Vagina (tissue), 2 donors: ENCODE results near the gene ZP2. TPM values are rescaled to one million over a fixed set of nuclear protein-coding genes. Genes with fewer than 3 reads are reported as not detected.
"Not testable (repeated sequence)": the region's sequence is repeated elsewhere in the genome, so short reads cannot be mapped to it uniquely, and the experiment has no call there.

Source experiments
- DNase-seq, 2 donors: peaks; one replicate each; pipeline ENCODE4 v3.0.0-alpha.2; 2017; ENCODE audit errors: extremely low spot score in 2 of 2
- H3K27ac ChIP-seq: fragments of 200-600 bp; sonication (generic); one replicate; pipeline ENCODE4 v1.5.1; 2019
- H3K27me3 ChIP-seq: fragments of 200-600 bp; sonication (generic); one replicate; pipeline ENCODE4 v1.5.1; 2019
- H3K36me3 ChIP-seq, 2 donors: fragments of 200-600 bp; sonication (generic); one replicate each; pipeline ENCODE4 v1.5.1; 2017 to 2019
- H3K4me1 ChIP-seq: fragments of 200-600 bp; sonication (generic); one replicate; pipeline ENCODE4 v1.5.1; 2019
- H3K4me3 ChIP-seq, 2 donors: fragments of 200-600 bp; sonication (generic); 1 replicate in 1 of 2; 2 replicates in 1 of 2; pipeline ENCODE4 v1.5.1; 2016 to 2019
- H3K9me3 ChIP-seq: fragments of 200-600 bp; sonication (generic); one replicate; pipeline ENCODE4 v1.5.1; 2019
- CTCF ChIP-seq, 3 experiments: fragments of 450-650 bp in 2 of 3; fragments of 200-600 bp in 1 of 3; sonication (generic) in 1 of 3; IDR thresholded peaks; one replicate each; pipeline ENCODE4 v1.5.1; 2017 to 2019; ENCODE audit warnings: antibody characterized with exemption in 3 of 3, mild to moderate bottlenecking in 2 of 3, moderate library complexity in 2 of 3
- POLR2A ChIP-seq, 2 donors: fragments of 450-650 bp; IDR thresholded peaks; one replicate each; pipeline ENCODE4 v1.6.1; 2017; ENCODE audit warnings: antibody characterized with exemption in 2 of 2, mild to moderate bottlenecking in 2 of 2, moderate library complexity in 2 of 2
- POLR2AphosphoS5 ChIP-seq, 2 donors: sonication (generic); formaldehyde crosslinking; IDR thresholded peaks; one replicate each; pipeline ENCODE4 v1.9.0; 2017; ENCODE audit warnings: antibody characterized with exemption in 2 of 2, mild to moderate bottlenecking in 2 of 2, low read depth in 1 of 2; ENCODE audit not compliant: insufficient read depth in 1 of 2
- intact Hi-C: fragments of 100-400 bp; cut with DNase I; formaldehyde crosslinking; loops from one replicate; pipeline ENCODE4 v1.15.1; 2023
- total RNA-seq: library from RNA; depleted of rRNA; stranded (reverse); fragments of >200 nt; gene quantifications from one replicate; pipeline ENCODE4 v1.2.3, GENCODE V29; 2016

Gene ZP2
- total RNA-seq, 1 donor from 2014 or later: not detected

DNA sequence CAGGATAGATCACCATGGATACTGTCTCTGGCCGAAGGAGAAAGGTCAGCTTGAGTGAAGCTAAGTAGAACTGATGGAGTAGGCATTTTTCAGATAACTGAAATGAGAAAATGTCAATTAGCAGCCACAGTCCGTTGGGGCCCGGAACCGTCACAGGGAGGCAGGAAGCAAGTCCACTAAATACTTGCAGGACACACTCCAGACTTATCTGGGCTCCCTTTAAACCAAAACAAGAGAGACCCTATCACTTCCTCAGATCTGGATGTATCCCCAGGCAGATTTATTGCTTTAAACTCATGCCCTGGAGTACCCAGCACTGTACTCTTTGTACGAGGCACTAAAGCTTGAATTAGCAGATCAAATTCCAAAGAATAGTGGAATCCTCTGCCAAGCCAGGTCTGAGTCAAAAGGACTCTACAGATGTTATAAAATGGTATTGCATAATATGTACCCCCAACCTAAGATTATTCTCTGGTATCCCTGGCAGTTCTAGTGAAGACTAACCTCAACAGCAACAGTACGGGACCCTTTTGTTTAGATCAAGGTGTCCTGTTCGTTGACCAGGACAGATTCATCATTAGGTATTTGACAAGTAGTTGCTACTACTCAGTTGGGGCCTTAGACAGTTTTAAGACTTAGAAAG, 8.1 kb downstream of the ZP2 start:
- H3K9me3 ChIP-seq: no peaks in the 10 kb centered on the region
- no peaks in the 10 kb centered on the region for H3K27me3 ChIP-seq
- intact Hi-C loops: no loop called here
- TF ChIP-seq POLR2AphosphoS5 (IDR thresholded peaks at IDR 0.05; ENCODE audit: insufficient read depth in 1 of 2, low read depth in 1 of 2) (no peak), POLR2A (IDR thresholded peaks at IDR 0.05) (no peak), CTCF (IDR thresholded peaks at IDR 0.05) (no peak)
- H3K36me3 ChIP-seq: no peaks in the 10 kb centered on the region
- DNase-seq: no peak
- no peak overlapping the region for H3K4me3 ChIP-seq
- no peaks in the 10 kb centered on the region for H3K4me1 ChIP-seq
- H3K27ac ChIP-seq: no peak overlapping the region

GRCh38 chr16:21199607-21200218, 11.7 kb downstream of the ZP2 start:
- no peaks in the 10 kb centered on the region for H3K4me1 ChIP-seq
- no peaks in the 10 kb centered on the region for H3K27me3 ChIP-seq
- intact Hi-C loops: no loop called here
- H3K4me3 ChIP-seq: no peak overlapping the region
- no peak overlapping the region for H3K27ac ChIP-seq
- H3K9me3 ChIP-seq: no peaks in the 10 kb centered on the region
- TF ChIP-seq CTCF (IDR thresholded peaks at IDR 0.05): no peak
- no peak for TF ChIP-seq POLR2A (IDR thresholded peaks at IDR 0.05)
- TF ChIP-seq POLR2AphosphoS5 (IDR thresholded peaks at IDR 0.05; ENCODE audit: insufficient read depth in 1 of 2, low read depth in 1 of 2): no peak
- H3K36me3 ChIP-seq: no peaks in the 10 kb centered on the region
- DNase-seq: no peak

DNA sequence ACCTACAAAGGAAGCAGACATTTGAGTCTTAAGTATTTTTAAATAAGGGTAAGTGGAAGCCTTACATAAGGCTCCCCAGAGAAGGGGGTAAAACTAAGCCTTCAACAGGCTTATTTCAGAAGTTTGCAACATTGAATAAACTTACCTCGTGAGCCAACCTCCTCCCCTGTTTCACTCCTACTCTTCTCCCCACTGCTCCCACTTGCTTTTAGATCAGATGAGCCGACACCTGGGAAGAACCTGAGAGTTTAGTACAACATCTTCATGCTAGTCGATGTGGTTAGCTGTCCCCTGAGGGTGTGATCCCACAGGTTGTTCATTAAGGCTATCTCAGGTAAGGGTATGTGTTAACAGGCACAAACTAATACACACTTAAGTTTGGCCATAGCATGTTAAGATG, 13.8 kb downstream of the ZP2 start:
- Histone ChIP-seq H3K4me1 (no peaks in the 10 kb centered on the region), H3K36me3 (no peaks in the 10 kb centered on the region), H3K9me3 (no peaks in the 10 kb centered on the region), H3K27ac (no peak overlapping the region), H3K4me3 (no peak overlapping the region), H3K27me3 (no peaks in the 10 kb centered on the region)
- TF ChIP-seq POLR2AphosphoS5 (IDR thresholded peaks at IDR 0.05; ENCODE audit: insufficient read depth in 1 of 2, low read depth in 1 of 2): no peak
- TF ChIP-seq POLR2A (IDR thresholded peaks at IDR 0.05): no peak
- TF ChIP-seq CTCF (IDR thresholded peaks at IDR 0.05): no peak
- intact Hi-C loops: no loop called here
- DNase-seq: no peak

GRCh38 chr16:21197112-21197511, 14.3 kb downstream of the ZP2 start:
- no peak overlapping the region for H3K4me3 ChIP-seq
- no peak for DNase-seq
- no peaks in the 10 kb centered on the region for H3K4me1 ChIP-seq
- intact Hi-C loops: no loop called here
- H3K27ac ChIP-seq: no peak overlapping the region
- no peaks in the 10 kb centered on the region for H3K27me3 ChIP-seq
- H3K9me3 ChIP-seq: no peaks in the 10 kb centered on the region
- H3K36me3 ChIP-seq: no peaks in the 10 kb centered on the region
- no peak for TF ChIP-seq CTCF (IDR thresholded peaks at IDR 0.05)
- TF ChIP-seq POLR2AphosphoS5 (IDR thresholded peaks at IDR 0.05; ENCODE audit: insufficient read depth in 1 of 2, low read depth in 1 of 2): no peak
- TF ChIP-seq POLR2A (IDR thresholded peaks at IDR 0.05): no peak

DNA sequence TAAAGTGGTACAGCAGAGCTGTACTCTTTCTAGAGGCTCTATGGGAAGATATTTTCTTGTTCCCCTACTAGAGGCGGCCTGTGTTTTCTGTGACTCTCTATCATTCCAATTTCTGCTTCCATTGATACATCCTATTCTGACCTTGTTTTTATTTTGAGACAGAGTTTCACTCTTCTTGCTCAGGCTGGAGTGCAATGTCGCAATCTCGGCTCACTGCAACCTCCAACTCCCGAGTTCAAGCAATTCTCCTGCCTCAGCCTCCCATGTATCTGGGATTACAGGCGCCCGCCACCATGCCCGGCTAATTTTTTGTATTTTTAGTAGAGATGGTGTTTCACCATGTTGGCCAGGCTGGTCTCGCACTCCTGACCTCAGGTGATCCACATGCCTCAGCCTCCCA, 16.0 kb downstream of the ZP2 start:
- H3K27me3 ChIP-seq, intact Hi-C loops, H3K27ac ChIP-seq, H3K36me3 ChIP-seq, H3K9me3 ChIP-seq, DNase-seq, H3K4me3 ChIP-seq, H3K4me1 ChIP-seq: not testable (repeated sequence)
